NCI-H146 treated with DMSO at 0.1 percent for 48 hours (cell line): Measurements from ENCODE around the gene GPER1.
"Not testable (repeated sequence)": the region's sequence is repeated elsewhere in the genome, so short reads cannot be mapped to it uniquely, and the experiment has no call there.

Experiments
- DNase-seq: peaks from one replicate; lab custom pipeline; 2025; ENCODE audit not compliant: unreplicated experiment; lab: John Stamatoyannopoulos, UW

The GPER1 gene

DNA sequence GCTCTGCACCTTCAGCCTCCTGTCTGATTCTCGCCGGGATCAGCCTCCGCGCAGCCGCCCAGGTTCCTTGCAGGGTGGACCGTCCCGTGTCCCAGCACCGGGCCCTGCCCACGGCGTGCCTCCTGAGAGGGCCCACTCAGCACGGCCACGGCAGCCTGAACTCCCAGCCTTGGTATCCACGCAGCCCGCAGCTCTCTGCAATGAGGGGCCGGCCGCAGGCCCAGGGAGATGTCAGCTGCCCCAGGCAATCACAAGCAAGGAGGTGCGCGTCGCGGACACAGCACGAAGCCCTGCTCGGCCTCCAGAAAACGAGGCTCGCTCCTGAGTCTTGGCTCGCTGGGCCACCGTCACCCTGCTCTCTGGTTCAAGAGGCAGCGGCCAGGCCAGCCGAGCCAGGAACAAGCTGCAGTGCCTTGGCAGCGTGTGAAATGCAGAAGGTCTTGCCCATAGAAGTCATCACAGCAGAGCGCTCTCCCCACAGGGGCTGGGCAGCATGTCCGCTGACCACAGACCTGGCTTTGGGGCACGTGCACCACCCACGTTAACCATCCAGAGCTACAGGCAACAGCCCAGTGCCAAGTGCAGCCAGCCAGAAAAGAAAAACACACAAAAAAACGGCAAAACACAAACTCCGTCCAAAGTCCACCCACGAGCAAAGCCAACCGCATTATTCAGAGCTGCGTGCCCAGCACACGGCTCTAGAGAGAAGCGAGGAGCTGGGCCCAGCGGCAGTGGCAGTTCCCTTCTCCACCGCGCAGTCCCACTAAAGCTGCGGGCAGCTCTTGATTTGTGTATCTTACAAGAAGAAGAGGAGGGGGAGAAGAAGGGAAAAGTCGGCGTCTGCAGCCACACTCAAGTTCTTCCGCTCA lies 13.9 kb downstream of the GPER1 start:
- no peak for DNase-seq

DNA sequence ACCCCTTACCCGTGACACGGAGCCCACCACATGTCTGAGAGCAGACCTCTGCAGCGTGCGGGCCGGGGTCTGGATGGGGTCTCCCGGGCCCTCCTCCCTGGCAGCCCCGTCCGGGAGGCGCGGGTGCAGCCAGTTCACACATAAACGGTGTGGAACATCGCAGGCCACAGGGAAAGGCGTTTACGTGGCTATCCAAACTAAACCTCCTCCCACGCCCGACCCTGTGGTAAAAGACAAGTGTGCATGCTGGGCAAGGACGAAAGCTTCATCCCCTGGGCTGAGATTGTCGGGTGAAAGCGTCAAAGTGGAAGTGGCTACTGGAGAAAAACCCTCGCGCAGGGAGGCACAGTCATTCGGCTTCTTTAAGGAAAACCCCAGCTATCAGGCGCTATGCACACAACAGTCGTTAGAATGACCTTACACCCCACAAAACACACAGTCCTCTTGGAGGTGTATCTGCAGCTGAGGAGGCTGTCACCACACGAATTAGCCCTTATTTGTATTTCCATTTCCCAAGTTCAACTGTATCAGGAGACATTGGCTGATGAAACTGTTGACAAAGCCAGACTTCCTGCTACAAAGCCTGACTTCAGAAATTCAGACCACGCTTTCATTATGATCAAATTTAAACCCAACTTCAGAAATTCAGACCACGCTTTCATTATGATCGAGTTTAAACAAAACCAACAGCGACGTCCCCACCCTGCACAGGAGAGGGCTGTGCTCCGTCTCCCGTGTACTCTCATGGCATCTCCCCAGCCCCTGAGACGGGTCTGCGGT lies 15.3 kb downstream of the GPER1 start:
- DNase-seq = no peak

DNA sequence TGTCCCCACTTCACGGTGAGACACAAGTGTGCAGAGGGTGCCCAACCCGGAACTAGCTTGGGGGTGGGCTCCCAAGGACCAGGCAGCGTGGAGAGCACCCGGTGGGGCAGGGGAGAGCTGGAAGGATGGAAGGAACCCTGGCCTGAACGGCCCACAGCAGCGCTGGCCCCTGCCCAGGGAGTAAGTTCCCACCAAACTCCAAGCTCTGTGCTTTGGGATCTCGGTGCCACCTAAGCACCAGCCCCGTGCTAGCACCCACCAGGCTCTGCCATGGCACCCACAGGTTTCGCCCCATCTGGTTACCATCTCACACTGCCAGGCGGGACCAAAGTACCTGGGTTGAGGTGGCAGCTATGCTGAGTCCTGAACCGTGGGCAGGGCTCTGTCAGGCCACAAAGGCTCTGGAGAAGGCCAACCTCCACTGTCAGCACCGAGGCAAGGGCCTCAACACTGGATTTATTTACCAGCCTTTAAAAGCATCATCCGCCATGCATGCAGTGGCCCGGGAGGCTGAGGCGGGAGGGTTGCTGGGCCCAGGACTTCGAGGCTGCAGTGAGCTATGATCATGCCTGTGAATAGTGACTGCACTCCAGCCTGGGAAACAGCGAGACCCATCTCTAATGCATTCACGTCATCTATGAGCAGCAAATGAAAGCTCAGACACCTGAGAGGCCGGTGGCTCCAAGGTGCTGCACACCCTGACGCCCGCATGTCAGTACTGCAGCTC lies 16.0 kb downstream of the GPER1 start:
- no peak for DNase-seq

DNA sequence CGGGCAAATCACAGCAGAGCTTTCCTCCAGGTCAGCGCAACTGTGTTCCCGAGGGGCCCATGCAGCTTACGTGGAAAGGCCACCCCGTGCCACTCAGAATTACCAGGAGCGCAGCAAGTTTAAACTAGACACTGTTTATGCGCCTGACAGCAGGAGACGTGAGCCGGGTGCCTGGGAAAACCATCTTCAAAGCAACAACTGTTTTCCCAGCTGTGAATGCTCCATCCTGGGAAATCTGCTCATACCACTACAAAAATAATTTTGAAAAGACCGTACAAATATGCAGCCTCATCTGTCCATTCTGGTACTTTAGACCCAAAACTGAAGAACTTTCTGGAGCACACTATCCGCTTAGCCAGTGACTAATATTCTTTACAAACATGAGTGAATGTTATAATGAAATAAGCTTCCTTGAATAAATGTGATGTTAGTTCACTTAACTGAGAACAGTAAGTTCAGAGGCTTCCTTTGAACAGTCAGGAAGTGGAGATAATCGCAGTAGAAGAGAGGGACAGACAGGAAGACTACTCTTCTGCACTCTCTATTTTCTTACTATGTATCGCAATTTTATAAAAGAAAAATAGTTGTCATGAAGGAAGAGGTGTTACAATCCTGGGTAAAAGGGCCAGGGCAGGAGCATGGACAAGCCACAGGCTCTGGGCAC lies 16.7 kb downstream of the GPER1 start:
- no peak for DNase-seq

DNA sequence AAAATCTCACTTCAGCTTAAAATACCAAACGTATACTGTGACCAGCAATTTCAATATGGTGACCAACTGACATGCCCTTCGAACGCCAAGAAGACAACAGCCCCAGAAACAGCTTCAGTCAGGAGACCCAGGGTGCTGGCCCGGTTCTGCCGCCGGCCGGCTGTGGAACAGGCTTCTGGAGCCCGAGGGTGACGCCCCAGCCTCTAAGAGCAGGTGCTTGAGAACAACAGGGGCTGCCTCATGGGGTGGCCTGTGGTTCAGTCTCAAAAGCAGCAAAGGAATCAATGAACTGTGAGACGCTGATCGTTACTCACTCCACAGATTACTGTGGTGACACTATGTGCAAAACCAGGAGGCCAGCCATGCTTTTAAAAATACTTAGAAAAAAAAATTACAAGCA lies 17.3 kb downstream of the GPER1 start:
- no peak for DNase-seq

DNA sequence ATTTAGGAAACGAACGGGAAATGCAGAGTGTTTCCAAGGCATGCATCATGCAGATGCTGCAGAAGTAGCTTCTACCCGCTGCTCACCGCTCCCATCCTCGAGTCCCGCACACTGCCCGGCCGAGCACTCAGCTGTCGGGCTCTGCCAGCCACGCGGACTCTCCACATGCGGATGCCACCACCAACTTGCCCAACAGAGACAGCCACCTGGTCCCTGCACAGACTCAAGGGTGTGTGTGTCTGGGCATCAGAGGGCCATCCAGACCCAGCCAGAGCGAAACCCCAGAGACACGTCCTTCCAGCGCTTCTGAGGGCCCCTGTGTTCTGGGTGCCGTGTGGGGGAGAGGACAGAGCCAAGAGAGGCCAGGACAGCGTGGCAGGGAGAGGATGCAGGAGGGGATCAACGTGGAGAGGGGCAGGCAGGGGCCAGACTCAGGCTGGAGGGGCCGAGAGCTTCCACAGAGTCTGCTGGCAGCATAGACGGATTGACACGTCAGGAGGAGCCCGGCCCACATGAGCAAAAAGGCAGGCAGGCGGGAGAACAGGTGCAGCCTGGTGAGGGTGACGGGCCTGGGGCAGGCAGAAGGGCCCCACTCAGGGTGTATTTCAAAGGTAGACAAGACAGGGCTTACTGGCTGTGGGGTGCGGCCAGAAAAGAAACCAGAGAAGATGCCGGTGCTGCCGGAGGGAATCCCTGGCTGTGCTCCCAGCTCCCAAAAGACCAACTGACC lies 18.3 kb downstream of the GPER1 start:
- no peak for DNase-seq

DNA sequence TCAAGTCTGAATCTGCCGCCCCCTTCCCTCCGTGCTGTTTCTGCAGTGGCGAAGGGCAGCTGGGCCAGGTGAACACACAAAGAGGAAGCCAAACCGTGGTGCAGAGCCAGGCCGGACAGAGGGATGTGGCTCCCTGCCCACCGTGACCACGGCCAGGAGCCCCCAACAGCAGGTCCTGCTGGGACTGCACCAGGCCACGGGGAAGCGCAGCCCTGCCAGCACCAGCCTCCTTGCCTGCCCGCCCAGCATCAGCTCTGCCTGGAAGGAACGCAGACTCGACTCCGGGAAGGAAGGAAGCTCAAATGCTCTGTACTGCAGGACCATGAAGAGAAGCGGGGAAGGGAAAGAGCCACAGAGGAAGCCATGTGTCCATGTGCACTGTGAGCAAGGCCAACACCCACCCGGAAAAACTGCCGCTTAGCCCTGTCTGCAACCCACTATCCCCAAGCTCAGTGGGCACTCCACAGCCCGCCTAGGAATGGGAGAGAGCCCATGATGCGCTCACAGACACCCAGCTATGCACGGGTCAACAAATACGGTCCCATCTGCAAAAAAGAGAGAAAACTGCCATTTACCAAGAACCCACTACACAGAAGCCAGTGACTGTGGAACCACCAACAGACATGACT lies 19.0 kb downstream of the GPER1 start:
- DNase-seq = no peak

DNA sequence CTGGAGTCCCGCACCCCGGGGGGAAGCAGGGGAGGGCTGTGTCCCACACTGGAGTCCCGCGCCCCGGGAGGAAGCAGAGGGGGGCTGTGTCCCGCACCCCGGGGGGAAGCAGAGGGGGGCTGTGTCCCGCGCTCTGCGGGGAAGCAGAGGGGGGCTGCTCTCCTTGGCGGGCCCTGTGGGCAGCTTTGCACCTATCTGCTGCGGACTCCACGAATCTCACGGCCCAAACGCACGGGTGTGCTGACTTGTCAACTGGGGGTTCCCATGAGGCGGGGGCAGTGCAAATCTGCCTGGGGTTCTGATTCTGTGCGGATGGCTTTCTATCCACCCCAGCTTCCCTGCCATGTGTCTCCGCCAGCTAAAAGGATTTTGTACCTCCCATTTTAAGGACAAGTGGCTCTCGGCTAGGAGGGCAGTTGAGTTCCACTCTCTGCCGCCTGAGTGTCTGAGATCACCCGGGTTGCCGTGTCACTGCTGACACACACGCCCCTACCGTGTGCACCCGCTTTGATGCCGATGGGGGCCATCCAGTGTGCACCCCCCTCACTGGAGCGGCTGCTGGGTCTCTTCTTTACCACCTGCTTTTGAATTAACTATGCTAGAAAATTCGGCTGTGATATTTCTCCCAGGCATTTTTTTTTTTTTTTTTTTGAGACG lies 20.5 kb downstream of the GPER1 start:
- no peak for DNase-seq

DNA sequence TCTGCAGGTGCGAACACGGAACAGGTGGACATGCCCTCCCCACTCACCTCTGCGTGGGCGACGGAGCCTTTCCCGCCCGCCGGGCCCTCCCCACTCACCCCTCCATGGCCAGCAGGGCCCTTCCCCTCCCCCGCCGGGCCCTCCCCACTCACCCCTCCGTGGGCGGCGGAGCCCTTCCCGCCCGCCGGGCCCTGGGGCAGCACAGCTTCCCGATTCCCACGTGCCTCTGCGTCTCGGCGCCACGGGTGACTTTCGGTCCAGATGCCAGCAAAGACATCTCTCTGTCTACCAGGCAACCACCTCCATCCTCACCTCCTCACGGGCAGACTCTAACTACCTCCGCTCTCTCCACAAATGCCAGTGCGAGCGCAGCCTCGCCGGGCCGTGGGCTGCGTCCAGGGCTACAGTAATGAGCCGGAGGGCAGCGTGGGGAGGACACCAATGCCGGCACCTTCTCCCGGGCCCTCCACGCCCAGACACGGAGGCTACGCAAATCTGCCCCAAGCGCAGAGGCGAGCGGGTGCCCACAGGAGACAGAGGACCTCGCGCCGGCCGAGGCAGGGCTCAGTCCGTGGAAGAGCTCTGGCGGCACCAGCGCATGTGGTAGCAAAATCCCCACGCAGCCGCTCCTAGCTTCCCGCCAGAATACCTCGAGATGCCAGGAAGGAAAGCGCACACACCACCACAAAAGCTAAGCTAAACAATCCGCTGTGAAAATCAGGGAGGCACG lies 21.8 kb downstream of the GPER1 start:
- no peak for DNase-seq

DNA sequence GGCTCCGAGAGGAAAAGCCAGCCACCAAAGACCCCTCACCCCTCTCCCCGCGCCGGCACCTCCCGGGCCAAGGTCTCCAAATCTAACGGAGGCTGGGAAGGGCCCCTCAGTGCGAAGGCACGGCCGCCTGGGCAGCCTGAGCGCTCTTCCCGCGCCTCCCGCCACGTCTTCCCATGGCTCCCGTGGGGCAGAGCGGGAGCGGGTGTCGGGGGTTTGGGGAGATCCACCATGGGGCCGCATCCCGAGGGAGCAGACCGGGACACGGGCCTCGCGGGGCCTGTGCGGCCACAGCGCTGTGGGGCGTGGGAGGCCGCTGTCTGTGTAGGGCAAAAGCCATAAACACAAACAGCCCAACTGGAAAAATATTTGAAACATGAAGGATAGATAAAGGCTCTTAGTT lies 22.4 kb downstream of the GPER1 start:
- no peak for DNase-seq

DNA sequence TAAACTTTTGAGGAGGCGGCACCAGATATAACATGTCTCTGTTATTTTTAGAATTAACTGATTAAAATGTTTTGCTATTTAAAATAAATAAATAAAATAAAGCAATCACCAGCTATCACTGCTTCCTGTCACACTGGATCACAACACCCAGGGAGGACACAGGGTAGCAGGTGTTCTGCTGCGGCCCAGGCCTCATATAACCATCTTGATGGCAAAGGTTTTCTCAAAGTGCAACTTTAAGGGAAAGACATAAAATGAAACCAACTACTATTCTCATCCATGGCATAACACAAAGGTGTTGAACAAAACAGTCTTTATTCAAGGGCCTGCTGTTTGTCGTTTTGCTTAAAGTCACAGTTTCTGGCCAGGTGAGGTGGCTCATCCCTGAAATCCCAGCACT lies 23.2 kb downstream of the GPER1 start:
- no peak for DNase-seq

DNA sequence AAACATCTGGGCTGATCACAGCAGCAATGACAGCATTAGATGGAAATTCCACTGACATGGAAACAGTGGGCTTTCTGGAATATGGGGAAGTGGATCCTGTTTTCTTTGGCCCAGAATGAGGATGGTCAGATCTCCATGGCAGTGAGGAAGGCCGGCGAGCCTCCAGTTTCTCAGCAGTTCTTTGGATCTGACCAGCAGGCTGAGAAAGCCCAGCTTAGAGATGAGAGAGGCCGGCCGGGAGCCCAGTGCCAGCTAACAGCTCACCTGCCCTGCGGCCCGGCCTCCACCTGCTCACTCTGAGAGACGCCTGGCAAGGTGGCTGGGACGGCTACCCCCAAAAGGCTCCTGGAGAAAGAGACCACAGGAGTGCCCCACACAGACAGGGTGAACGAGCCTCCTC lies 24.2 kb downstream of the GPER1 start:
- DNase-seq = no peak

DNA sequence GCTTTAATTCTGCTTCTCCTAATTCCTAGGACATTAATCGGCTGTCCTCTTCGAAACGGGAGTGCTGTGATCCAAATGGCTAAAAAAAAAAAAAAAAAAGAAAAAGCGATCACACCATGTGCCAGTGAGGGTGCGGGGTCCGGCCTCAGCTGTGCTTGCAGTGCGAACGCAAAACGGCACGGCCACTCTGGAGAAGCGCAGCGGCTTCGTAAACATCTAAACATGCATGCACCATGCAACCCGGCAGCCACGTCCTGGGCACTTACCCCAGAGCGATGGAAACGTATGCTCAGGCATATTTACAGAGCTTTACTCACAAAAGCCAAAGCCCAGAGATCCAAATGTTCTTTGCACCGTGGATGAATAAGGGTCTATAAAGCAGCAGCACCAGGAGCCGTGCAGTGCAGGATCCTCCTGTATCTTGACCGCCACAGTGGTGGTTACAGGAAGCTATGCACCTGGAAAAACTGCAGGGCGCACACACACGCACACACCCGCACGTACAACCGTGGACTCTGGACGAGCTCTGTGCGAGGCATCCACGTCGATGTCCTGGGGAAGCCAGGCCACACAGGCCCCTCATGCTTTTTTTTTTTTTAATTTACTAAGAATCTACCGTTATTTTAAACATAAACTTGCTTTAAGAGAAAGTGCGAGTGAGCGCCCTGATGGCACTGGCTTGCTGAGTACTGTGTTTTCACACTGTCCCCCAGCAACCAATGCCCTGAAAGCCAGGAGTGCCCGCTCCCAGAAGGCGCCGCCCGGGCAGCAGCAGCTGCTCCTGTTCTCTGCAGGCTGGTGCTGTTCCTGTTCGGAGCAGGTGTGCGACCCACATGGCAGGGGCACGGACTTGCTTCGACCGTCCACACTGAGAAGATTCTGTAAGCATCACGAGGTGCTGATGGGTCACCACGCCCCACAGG lies 25.0 kb downstream of the GPER1 start:
- DNase-seq = no peak

DNA sequence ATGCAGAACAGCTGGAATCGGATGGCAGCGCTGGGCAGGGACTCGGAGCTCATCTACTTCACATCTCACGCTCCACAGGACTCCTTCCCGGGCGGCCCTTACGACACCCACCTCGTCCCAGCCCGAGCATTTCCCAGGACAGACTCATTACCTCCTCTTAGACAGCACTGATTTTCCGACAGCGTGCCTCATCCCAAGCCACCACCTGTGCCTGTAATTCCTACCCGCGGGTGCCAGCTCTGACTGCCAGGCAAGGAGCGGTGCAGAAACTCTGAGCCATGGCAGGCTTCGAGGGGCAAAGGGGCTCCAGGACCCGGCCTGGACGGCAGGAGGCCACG lies 25.6 kb downstream of the GPER1 start:
- DNase-seq = no peak

DNA sequence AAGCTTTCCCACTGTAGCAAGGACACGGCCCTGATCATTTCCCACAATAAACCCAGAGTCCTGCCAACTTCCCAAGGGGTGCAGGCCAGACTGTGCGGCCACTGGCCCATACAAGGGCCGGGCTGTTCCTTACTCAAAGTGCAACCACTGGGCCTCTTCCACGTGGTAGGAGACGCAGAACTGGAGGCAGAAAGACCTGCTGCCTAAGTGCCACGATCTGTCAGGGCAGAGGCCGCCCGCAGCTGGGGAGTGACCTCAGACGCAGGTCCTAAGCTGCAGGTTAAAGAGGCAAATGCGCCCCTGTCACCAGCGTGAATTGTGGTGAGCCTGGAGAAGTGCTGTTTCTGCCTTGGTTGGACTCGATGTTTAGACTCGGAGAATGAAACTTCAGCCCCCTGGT lies 26.2 kb downstream of the GPER1 start:
- DNase-seq = no peak

DNA sequence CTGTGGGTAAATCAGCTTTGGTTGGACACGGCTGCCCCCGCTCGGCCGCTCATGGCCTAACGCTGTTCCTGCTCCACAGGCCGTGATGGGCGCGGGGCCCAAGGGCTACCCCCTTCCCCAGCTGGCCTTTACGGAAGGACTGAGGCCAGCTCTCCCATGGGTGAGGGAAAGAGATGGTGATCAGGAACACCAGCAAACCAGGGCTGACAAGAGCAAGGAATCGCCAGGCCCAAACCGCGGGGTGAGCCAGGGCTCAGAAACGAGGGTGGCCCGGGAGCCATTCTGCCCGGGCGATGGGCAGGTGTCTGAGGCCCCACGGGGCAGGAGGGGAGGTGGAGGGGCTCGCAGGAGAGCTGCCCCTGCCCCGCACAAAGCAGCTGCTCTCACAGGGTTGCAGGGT lies 26.6 kb downstream of the GPER1 start:
- DNase-seq = no peak

DNA sequence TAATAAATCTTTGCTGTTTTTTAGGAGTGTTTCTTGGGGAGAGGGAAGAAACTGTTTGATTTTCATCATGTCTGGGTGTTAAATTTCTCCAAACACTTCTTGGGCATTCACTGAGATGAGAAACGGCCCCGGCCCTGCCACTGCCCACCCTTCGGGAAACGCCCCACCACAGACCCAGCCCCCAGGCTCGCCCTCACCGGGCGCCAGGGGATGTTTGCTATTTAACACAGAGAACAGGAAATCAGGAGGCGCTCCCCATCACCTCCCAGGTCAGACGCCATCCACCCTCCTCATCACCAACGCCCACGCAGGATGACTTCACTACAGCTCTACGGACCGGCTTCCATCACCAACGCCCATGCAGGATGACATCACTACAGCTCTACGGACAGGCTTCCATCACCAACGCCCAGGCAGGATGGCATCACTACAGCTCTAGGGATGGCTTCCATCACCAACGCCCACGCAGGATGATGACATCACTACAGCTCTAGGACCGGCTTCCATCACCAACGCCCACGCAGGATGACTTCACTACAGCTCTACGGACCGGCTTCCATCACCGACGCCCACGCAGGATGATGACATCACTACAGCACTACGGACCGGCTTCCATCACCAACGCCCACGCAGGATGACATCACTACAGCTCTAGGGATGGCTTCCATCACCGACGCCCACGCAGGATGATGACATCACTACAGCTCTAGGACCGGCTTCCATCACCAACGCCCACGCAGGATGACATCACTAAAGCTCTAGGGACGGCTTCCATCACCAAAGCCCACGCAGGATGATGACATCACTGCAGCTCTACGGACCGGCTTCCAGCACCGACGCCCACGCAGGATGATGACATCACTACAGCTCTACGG lies 27.5 kb downstream of the GPER1 start:
- not testable (repeated sequence) for DNase-seq
